LHCN-M2 (cell line): ENCODE data around the gene EOLA1. TPM values are rescaled to one million over a fixed set of nuclear protein-coding genes. Genes with fewer than 3 reads are reported as not detected.
"Not testable (repeated sequence)": the region's sequence is repeated elsewhere in the genome, so short reads cannot be mapped to it uniquely, and the experiment has no call there.

Source experiments
- DNase-seq: peaks from one replicate; pipeline ENCODE4 v3.0.0-alpha.2; 2012; ENCODE audit warnings: low read depth
- total RNA-seq: library from RNA; depleted of rRNA; stranded (reverse); fragments of >200 nt; gene quantifications from 2 replicates; pipeline ENCODE4 v1.2.3, GENCODE V29; 2014; rRNA removed

EOLA1 gene
- total RNA-seq, 1 experiment from 2014 or later, result 19.0 TPM

- not testable (repeated sequence) for DNase-seq
Observed at GRCh38 chrX:149595943-149596342, 55.1 kb downstream of the EOLA1 start.

Other genes with a start within 250 kb of the EOLA1 start
- 54.4 and 60.5 TPM in 2 replicates for gene IDS, start 35.7 kb upstream of the EOLA1 start, total RNA-seq
- not detected in 2 replicates for gene HSFX3, start 8.9 kb downstream of the EOLA1 start, total RNA-seq
- not detected in 2 replicates for gene MAGEA9B, start 46.4 kb downstream of the EOLA1 start, total RNA-seq
- not detected in 2 replicates for gene HSFX2, start 54.3 kb downstream of the EOLA1 start, total RNA-seq
- gene TMEM185A, start 90.8 kb downstream of the EOLA1 start, total RNA-seq, result 10.4 and 11.0 TPM in 2 replicates
- not detected in 2 replicates for gene MAGEA11, start 171.0 kb downstream of the EOLA1 start, total RNA-seq
- 0.29 TPM in 1 of 2 replicates, not detected in the other for gene HSFX1, start 233.1 kb downstream of the EOLA1 start, total RNA-seq
- gene MAGEA9, start 240.9 kb downstream of the EOLA1 start, total RNA-seq, result not detected in 2 replicates